Tibial nerve (tissue), 4 donors: ENCODE data around the gene HOXB9. TPM values are rescaled to one million over a fixed set of nuclear protein-coding genes. Genes with fewer than 3 reads are reported as not detected.

Experiments
- DNase-seq, 2 donors: peaks; one replicate each; pipeline ENCODE4 v3.0.0-alpha.2; 2019; ENCODE audit warnings: low spot score in 2 of 2
- H3K27ac ChIP-seq, 4 donors: fragments of 200-600 bp; sonication (generic) in 3 of 4; one replicate each; pipeline ENCODE4 v1.5.1; 2017 to 2019; ENCODE audit warnings: mild to moderate bottlenecking in 1 of 4
- H3K27me3 ChIP-seq, 2 donors: fragments of 200-600 bp; sonication (generic) in 1 of 2; one replicate each; pipeline versions ENCODE4 v1.5.1 to v1.6.0; 2017 to 2019
- H3K36me3 ChIP-seq, 3 donors: fragments of 200-600 bp; sonication (generic); one replicate each; pipeline ENCODE4 v1.5.1; 2018 to 2019
- H3K4me1 ChIP-seq, 4 donors: fragments of 200-600 bp; sonication (generic) in 3 of 4; one replicate each; pipeline ENCODE4 v1.5.1; 2017 to 2019
- H3K4me3 ChIP-seq, 4 donors: fragments of 200-600 bp; sonication (generic) in 3 of 4; one replicate each; pipeline ENCODE4 v1.5.1; 2017 to 2019; ENCODE audit warnings: mild to moderate bottlenecking in 1 of 4, moderate library complexity in 1 of 4
- H3K9me3 ChIP-seq, 4 donors: fragments of 200-600 bp; sonication (generic) in 3 of 4; one replicate each; pipeline ENCODE4 v1.5.1; 2017 to 2019
- CTCF ChIP-seq, 5 experiments: fragments of 200-600 bp in 3 of 5; fragments of 450-650 bp in 2 of 5; sonication (generic) in 3 of 5; IDR thresholded peaks; one replicate each; pipeline ENCODE4 v1.5.1; 2016 to 2019; ENCODE audit warnings: antibody characterized with exemption in 5 of 5, mild to moderate bottlenecking in 3 of 5, moderate library complexity in 2 of 5
- EP300 ChIP-seq, 2 donors: sonication (generic); formaldehyde crosslinking; IDR thresholded peaks; one replicate each; pipeline ENCODE4 v1.6.1; 2017; ENCODE audit warnings: antibody characterized with exemption in 2 of 2, mild to moderate bottlenecking in 1 of 2
- POLR2A ChIP-seq, 2 donors: fragments of 450-650 bp; IDR thresholded peaks; one replicate each; pipeline ENCODE4 v1.6.1; 2017; ENCODE audit warnings: antibody characterized with exemption in 2 of 2, mild to moderate bottlenecking in 2 of 2, moderate library complexity in 2 of 2
- WGBS, 2 donors: methylation state at CpG; one replicate each; pipeline ENCODE4 v1.1.5; 2018; 5-methylcytosine and 5-hydroxymethylcytosine counted together
- total RNA-seq, 4 donors: library from RNA; depleted of rRNA; stranded (reverse); fragments of >200 nt; gene quantifications; one replicate each; pipeline ENCODE4 v1.1.0, GENCODE V29; 2016

Gene HOXB9
- total RNA-seq, 4 donors from 2014 or later: 0.21 to 0.30 TPM; not detected in 2

DNA sequence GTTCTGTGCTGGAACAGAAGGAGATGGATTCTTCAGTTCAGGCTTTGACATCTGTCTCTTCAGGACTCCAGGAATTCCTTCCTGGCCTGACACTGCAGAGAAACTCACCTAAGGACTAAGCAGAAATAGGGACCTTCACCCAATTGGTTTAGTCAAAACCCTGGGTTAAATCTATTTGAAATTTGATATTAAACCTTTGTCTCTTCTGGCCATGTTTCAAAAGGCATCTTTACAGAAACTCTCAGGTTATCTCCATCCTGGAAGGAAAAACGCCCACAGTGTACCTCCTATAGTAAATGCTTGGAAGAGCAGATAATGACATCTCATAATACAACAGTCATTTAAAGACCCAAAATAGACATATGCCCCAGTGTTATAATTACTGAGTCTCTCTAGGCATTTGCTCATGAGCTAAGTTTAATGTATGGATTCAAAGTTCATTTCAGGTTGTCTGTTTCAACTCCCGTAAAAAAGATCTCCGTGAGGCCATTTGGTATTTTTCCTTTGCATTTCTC lies 42.4 kb downstream of the HOXB9 start:
- H3K4me1 ChIP-seq: peaks cover 0 to 56% (median 16%) of the 10 kb centered on the region in 4 donors
- DNase-seq: no peak
- no peak overlapping the region for H3K27ac ChIP-seq
- peaks cover 0 to 100% of the 10 kb centered on the region in 2 donors for H3K27me3 ChIP-seq
- no peak for TF ChIP-seq CTCF (IDR thresholded peaks at IDR 0.05)
- no peak for TF ChIP-seq POLR2A (IDR thresholded peaks at IDR 0.05)
- TF ChIP-seq EP300 (IDR thresholded peaks at IDR 0.05): no peak
- 56 to 76% methylated on average over 3 of the region's 3 CpGs for WGBS, 2 donors
- H3K9me3 ChIP-seq: no peaks in the 10 kb centered on the region
- no peaks in the 10 kb centered on the region for H3K36me3 ChIP-seq
- no peak overlapping the region for H3K4me3 ChIP-seq

DNA sequence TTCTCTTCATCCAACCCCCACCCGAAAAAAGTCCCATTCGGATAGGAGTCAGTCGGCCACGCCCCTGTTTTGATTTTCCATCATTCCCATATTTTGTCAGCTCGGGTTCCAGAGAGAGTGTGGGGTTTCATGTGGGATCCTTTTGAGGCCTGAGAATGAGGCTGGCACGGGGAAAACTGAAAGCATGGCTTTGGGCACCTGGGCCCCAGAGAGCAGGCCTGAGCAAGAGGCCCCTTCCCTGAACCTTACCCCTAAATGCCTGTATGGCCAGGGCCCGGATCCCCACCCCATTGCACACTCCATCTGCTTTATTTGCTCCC lies 43.4 kb downstream of the HOXB9 start:
- DNase-seq: no peak
- peak overlapping the region in 2 of 4 donors; percentile 38 to 51 for H3K4me3 ChIP-seq
- H3K4me1 ChIP-seq: peaks cover 0 to 63% (median 17%) of the 10 kb centered on the region in 4 donors
- 31 to 46% methylated on average over 7 of the region's 7 CpGs for WGBS, 2 donors
- H3K9me3 ChIP-seq: no peaks in the 10 kb centered on the region
- peaks cover 0 to 98% of the 10 kb centered on the region in 2 donors for H3K27me3 ChIP-seq
- no peak for TF ChIP-seq CTCF (IDR thresholded peaks at IDR 0.05)
- no peak for TF ChIP-seq EP300 (IDR thresholded peaks at IDR 0.05)
- no peak for TF ChIP-seq POLR2A (IDR thresholded peaks at IDR 0.05)
- peak overlapping the region in 3 of 4 donors; percentile 71 to 81 (median 75) for H3K27ac ChIP-seq
- no peaks in the 10 kb centered on the region for H3K36me3 ChIP-seq

- H3K4me3 ChIP-seq: no peak overlapping the region
- peak overlapping the region in 2 of 4 donors; percentile 75 to 81 for H3K27ac ChIP-seq
- H3K36me3 ChIP-seq: no peaks in the 10 kb centered on the region
- no peaks in the 10 kb centered on the region for H3K9me3 ChIP-seq
- H3K27me3 ChIP-seq: peaks cover 0 to 98% of the 10 kb centered on the region in 2 donors
- no peak for TF ChIP-seq EP300 (IDR thresholded peaks at IDR 0.05)
- no peak for TF ChIP-seq CTCF (IDR thresholded peaks at IDR 0.05)
- no peak for TF ChIP-seq POLR2A (IDR thresholded peaks at IDR 0.05)
- WGBS, 2 donors: 49 to 50% methylated on average over 26 of the region's 26 CpGs
- no peak for DNase-seq
- peaks cover 0 to 61% (median 18%) of the 10 kb centered on the region in 4 donors for H3K4me1 ChIP-seq
Measured at GRCh38 chr17:48579760-48580554, 46.2 kb downstream of the HOXB9 start.

- H3K4me1 ChIP-seq: peaks cover 0 to 61% (median 16%) of the 10 kb centered on the region in 4 donors
- H3K4me3 ChIP-seq: peak overlapping the region in 1 of 4 donors; percentile 58
- H3K27ac ChIP-seq: peak overlapping the region in 1 of 4 donors; percentile 52
- no peak for DNase-seq
- no peaks in the 10 kb centered on the region for H3K9me3 ChIP-seq
- peaks cover 0 to 98% of the 10 kb centered on the region in 2 donors for H3K27me3 ChIP-seq
- H3K36me3 ChIP-seq: no peaks in the 10 kb centered on the region
- TF ChIP-seq CTCF (IDR thresholded peaks at IDR 0.05) (no peak), POLR2A (IDR thresholded peaks at IDR 0.05) (no peak), EP300 (IDR thresholded peaks at IDR 0.05) (no peak)
- WGBS, 2 donors: 39 to 47% methylated on average over 7 of the region's 7 CpGs
Measured at GRCh38 chr17:48579471-48579759, 46.7 kb downstream of the HOXB9 start.
